ENCODE measurements around the gene LY9.

GRCh38 chr1:160789051-160789701 lies 6.8 kb upstream of the LY9 start:
- TF ChIP-seq EZH2 (IDR thresholded peaks at IDR 0.05; ENCODE audit: insufficient read depth, poor library complexity, severe bottlenecking) (no peak), EZH2phosphoT487 (IDR thresholded peaks at IDR 0.05; ENCODE audit: insufficient read depth, low read depth) (no peak)
